AG04450 (cell line): ENCODE measurements around the gene SYNGR1. TPM values are rescaled to one million over a fixed set of nuclear protein-coding genes. Genes with fewer than 3 reads are reported as not detected.

Source experiments
- CTCF ChIA-PET: fragments of 300-600, 350-600 bp; formaldehyde crosslinking; extraction: SDS; loops from one replicate; lab custom pipeline; 2022; ENCODE audit warnings: antibody characterized with exemption, inconsistent platforms; lab: Charles Lee
- POLR2A ChIA-PET: fragments of 350-600 bp; formaldehyde crosslinking; extraction: SDS; loops from one replicate; lab custom pipeline; 2021; ENCODE audit warnings: antibody characterized with exemption, inconsistent platforms; lab: Yijun Ruan, JAX
- DNase-seq: peaks from one replicate; pipeline ENCODE4 v3.0.0-alpha.2; 2011; ENCODE audit warnings: low read depth, low spot score
- H3K27ac ChIP-seq: one replicate; pipeline ENCODE4 v1.5.1; 2012; ENCODE audit warnings: low read depth, low read length, control low read depth
- H3K27me3 ChIP-seq: one replicate; pipeline ENCODE4 v1.6.0; 2012; ENCODE audit warnings: low read length; ENCODE audit not compliant: control insufficient read depth, insufficient read depth
- H3K4me3 ChIP-seq: 2 replicates; pipeline ENCODE4 v1.5.1; 2011; ENCODE audit warnings: mild to moderate bottlenecking, low read depth, low read length, control low read depth
- H3K9me3 ChIP-seq: 2 replicates; pipeline ENCODE4 v1.5.1; 2012; ENCODE audit warnings: low read length; ENCODE audit not compliant: control insufficient read depth, insufficient read depth
- CTCF ChIP-seq: IDR thresholded peaks from 2 replicates; pipeline ENCODE4 v1.5.1; 2011; ENCODE audit warnings: low read depth, low read length, control low read depth, inconsistent platforms
- polyA plus RNA-seq: library from polyadenylated mRNA; depleted of rRNA; stranded (reverse); fragments of >200 nt; gene quantifications from 2 replicates; pipeline ENCODE4 v1.2.3, GENCODE V29; 2011

The SYNGR1 gene
- polyA plus RNA-seq, 1 experiment: 20.8 TPM

GRCh38 chr22:39344046-39344390 is 5.8 kb upstream of the SYNGR1 start:
- no peak overlapping the region for H3K27ac ChIP-seq
- ChIA-PET POLR2A (interaction anchor here (0.5 to 1.2 kb wide), 2 partner anchors 24 to 33 kb away, joined by 3 to 12 read pairs; partner anchors contain the start of gene RPL3), CTCF (interaction anchor here (0.9 to 2.9 kb wide), 14 partner anchors 8 to 170 kb away, joined by 3 to 26 read pairs (median 6); partner anchors contain the start of genes MIEF1 and RPL3)
- H3K4me3 ChIP-seq: no peak overlapping the region
- H3K27me3 ChIP-seq: peaks cover 2% of the 10 kb centered on the region
- TF ChIP-seq CTCF: no peak
- no peaks in the 10 kb centered on the region for H3K9me3 ChIP-seq
- no peak for DNase-seq

- no peak for TF ChIP-seq CTCF
- DNase-seq: no peak
- Histone ChIP-seq H3K9me3 (no peaks in the 10 kb centered on the region), H3K27ac (no peak overlapping the region), H3K4me3 (no peak overlapping the region), H3K27me3 (peaks cover 2% of the 10 kb centered on the region)
- ChIA-PET POLR2A (no interaction called here), CTCF (interaction anchor here (0.7 kb wide), 1 partner anchor 184 kb away, joined by 4 read pairs; no protein-coding TSS in a partner anchor)
These were observed 4.6 kb upstream of the SYNGR1 start for GRCh38 chr22:39345231-39345630.

DNA sequence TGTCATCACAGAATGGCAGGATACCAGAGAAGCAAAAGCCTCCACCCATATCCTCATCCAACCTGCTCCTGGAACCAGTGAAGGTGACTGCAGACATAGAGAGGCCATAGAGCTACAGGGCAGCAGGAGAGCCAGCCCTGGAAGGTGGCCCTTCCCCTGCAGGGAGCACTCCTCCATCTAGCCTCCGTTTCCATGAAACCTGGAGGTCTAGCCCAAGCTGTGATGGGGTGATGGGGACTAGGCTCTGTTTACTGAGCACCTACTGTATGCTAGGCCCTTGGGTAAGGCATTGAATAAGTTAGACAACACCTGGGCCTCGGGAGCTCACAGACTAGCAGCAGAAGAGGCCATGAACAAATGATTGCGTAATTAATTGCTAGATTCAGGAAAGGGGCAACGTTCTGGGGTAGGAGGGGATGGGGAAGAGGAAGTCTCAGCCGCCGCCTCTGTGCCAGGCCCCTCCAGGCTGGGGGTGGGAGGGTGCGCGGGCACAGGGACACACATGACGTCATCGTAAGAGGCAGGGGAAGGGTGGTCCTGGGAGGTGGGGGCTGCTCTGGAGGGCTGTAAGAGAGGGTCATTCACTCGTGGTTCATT is 784 bp upstream of the SYNGR1 start:
- Histone ChIP-seq H3K27ac (no peak overlapping the region), H3K4me3 (peak overlapping the region; percentile 70), H3K27me3 (peaks cover 2% of the 10 kb centered on the region), H3K9me3 (no peaks in the 10 kb centered on the region)
- ChIA-PET POLR2A (interaction anchor here (1.0 to 2.0 kb wide), 2 partner anchors 30 to 171 kb away, joined by 4 to 18 read pairs; partner anchors contain the start of genes ATF4 and RPL3), CTCF (interaction anchor here (0.8 to 1.7 kb wide), 5 partner anchors 10 to 180 kb away, joined by 3 to 7 read pairs (median 5); partner anchors contain the start of gene RPL3)
- TF ChIP-seq CTCF: no peak
- DNase-seq: no peak

GRCh38 chr22:39349506-39349966 is 255 bp upstream of the SYNGR1 start:
- TF ChIP-seq CTCF: no peak
- no peak for DNase-seq
- Histone ChIP-seq H3K9me3 (no peaks in the 10 kb centered on the region), H3K27me3 (peaks cover 2% of the 10 kb centered on the region), H3K4me3 (peak overlapping the region; percentile 74), H3K27ac (no peak overlapping the region)
- ChIA-PET CTCF (interaction anchor here (0.8 to 1.7 kb wide), 5 partner anchors 9 to 179 kb away, joined by 3 to 7 read pairs (median 5); partner anchors contain the start of gene RPL3), POLR2A (interaction anchor here (1.0 to 2.0 kb wide), 2 partner anchors 30 to 170 kb away, joined by 4 to 18 read pairs; partner anchors contain the start of genes ATF4 and RPL3)
